H9 (cell line): Measurements from ENCODE around the gene UQCRC1. TPM values are rescaled to one million over a fixed set of nuclear protein-coding genes. Genes with fewer than 3 reads are reported as not detected.
A peak's percentile ranks its signal among the peaks of the same experiment; 100 is the strongest.

Experiments used
- DNase-seq: peaks from one replicate; pipeline ENCODE4 v3.0.0-alpha.2; 2017
- H2AFZ ChIP-seq: one replicate; pipeline ENCODE4 v1.6.1; 2013; ENCODE audit warnings: mild to moderate bottlenecking, low read length, control low read depth, moderate library complexity
- H2AK5ac ChIP-seq: 2 replicates; pipeline ENCODE4 v1.6.1; 2013; ENCODE audit warnings: low read length, control low read depth, mixed read lengths; ENCODE audit not compliant: insufficient read length
- H2BK120ac ChIP-seq: one replicate; pipeline ENCODE4 v1.6.1; 2013; ENCODE audit warnings: low read depth, mild to moderate bottlenecking, low read length, control low read depth, inconsistent platforms; ENCODE audit not compliant: poor library complexity, severe bottlenecking
- H2BK12ac ChIP-seq: 2 replicates; pipeline ENCODE4 v1.6.1; 2013; ENCODE audit warnings: low read length, control low read depth, mixed read lengths, low read depth; ENCODE audit not compliant: insufficient read length
- H2BK15ac ChIP-seq: 2 replicates; pipeline ENCODE4 v1.6.1; 2013; ENCODE audit warnings: low read depth, low read length, control low read depth
- H2BK20ac ChIP-seq: one replicate; pipeline ENCODE4 v1.6.1; 2013; ENCODE audit warnings: low read depth, mild to moderate bottlenecking, low read length, control low read depth, inconsistent platforms; ENCODE audit not compliant: poor library complexity, severe bottlenecking
- H2BK5ac ChIP-seq: 2 replicates; pipeline ENCODE4 v1.6.1; 2013; ENCODE audit warnings: low read length, control low read depth, mixed read lengths; ENCODE audit not compliant: insufficient read length
- H3K14ac ChIP-seq: 2 replicates; pipeline ENCODE4 v1.6.1; 2013; ENCODE audit warnings: low read length, control low read depth; ENCODE audit not compliant: insufficient read depth
- H3K18ac ChIP-seq: 2 replicates; pipeline ENCODE4 v1.6.1; 2013; ENCODE audit warnings: low read depth, mild to moderate bottlenecking, mixed read lengths, low read length, control low read depth; ENCODE audit not compliant: insufficient read length
- H3K23ac ChIP-seq: 2 replicates; pipeline ENCODE4 v1.6.1; 2013; ENCODE audit warnings: low read length, control low read depth, mixed read lengths, low read depth; ENCODE audit not compliant: insufficient read length
- H3K23me2 ChIP-seq: 2 replicates; pipeline ENCODE4 v1.6.1; 2013; ENCODE audit warnings: low read depth, mild to moderate bottlenecking, mixed read lengths, low read length, control low read depth; ENCODE audit not compliant: insufficient read length, poor library complexity, severe bottlenecking
- H3K27ac ChIP-seq: 2 replicates; pipeline ENCODE4 v1.5.1; 2013; ENCODE audit warnings: low read length, control low read depth, mixed read lengths, low read depth; ENCODE audit not compliant: insufficient read length
- H3K27me3 ChIP-seq: 2 replicates; pipeline ENCODE4 v1.6.1; 2013; ENCODE audit warnings: low read length, control low read depth, inconsistent platforms; ENCODE audit not compliant: insufficient read depth
- H3K4ac ChIP-seq: 2 replicates; pipeline ENCODE4 v1.6.1; 2013; ENCODE audit warnings: low read depth, mild to moderate bottlenecking, control low read depth, inconsistent platforms, low read length, moderate library complexity
- H3K4me1 ChIP-seq: 2 replicates; pipeline ENCODE4 v1.6.1; 2013; ENCODE audit warnings: low read length, control low read depth, inconsistent platforms; ENCODE audit not compliant: insufficient read depth
- H3K4me2 ChIP-seq: 2 replicates; pipeline ENCODE4 v1.6.1; 2013; ENCODE audit warnings: low read length, control low read depth, mixed read lengths; ENCODE audit not compliant: insufficient read length, insufficient read depth
- H3K56ac ChIP-seq: 2 replicates; pipeline ENCODE4 v1.6.1; 2013; ENCODE audit warnings: low read depth, mild to moderate bottlenecking, mixed read lengths, low read length, control low read depth; ENCODE audit not compliant: insufficient read length
- H3K79me1 ChIP-seq: 2 replicates; pipeline ENCODE4 v1.6.1; 2013; ENCODE audit warnings: low read depth, mild to moderate bottlenecking, moderate library complexity, low read length, control low read depth, inconsistent platforms; ENCODE audit not compliant: insufficient read depth, poor library complexity, severe bottlenecking
- H3K79me2 ChIP-seq: 2 replicates; pipeline ENCODE4 v1.6.1; 2013; ENCODE audit warnings: low read length, control low read depth, inconsistent platforms; ENCODE audit not compliant: insufficient read depth
- H3K9ac ChIP-seq: 2 replicates; pipeline ENCODE4 v1.6.1; 2013; ENCODE audit warnings: low read length, control low read depth, mixed read lengths; ENCODE audit not compliant: insufficient read length; ENCODE audit errors: extremely low read depth
- H3K9me3 ChIP-seq: one replicate; pipeline ENCODE4 v1.6.1; 2013; ENCODE audit warnings: low read depth, low read length, inconsistent platforms; ENCODE audit not compliant: control insufficient read depth
- H3T11ph ChIP-seq: one replicate; pipeline ENCODE4 v1.6.1; 2013; ENCODE audit warnings: mild to moderate bottlenecking, low read length, control low read depth, inconsistent platforms
- H4K20me1 ChIP-seq: one replicate; pipeline ENCODE4 v1.6.1; 2013; ENCODE audit not compliant: control insufficient read depth, insufficient read length, insufficient read depth
- H4K5ac ChIP-seq: 2 replicates; pipeline ENCODE4 v1.6.1; 2013; ENCODE audit warnings: low read depth, mild to moderate bottlenecking, mixed read lengths, low read length, control low read depth; ENCODE audit not compliant: insufficient read length
- H4K8ac ChIP-seq: replicated peaks from 2 replicates; pipeline ENCODE4 v1.6.1; 2013; ENCODE audit warnings: low read length, control low read depth, mixed read lengths, low read depth; ENCODE audit not compliant: insufficient read length
- H4K91ac ChIP-seq: 2 replicates; pipeline ENCODE4 v1.6.1; 2013; ENCODE audit warnings: low read depth, mild to moderate bottlenecking, moderate library complexity, mixed read lengths, low read length, control low read depth; ENCODE audit not compliant: insufficient read length
- H3K27ac Mint-ChIP-seq, 3 experiments: 2 replicates in 2 of 3; 3 replicates in 1 of 3; pipeline ENCODE4 v1.8.0; 2020 to 2021; ENCODE audit warnings: mixed read lengths in 3 of 3, mild to moderate bottlenecking in 1 of 3, moderate library complexity in 1 of 3
- H3K27me3 Mint-ChIP-seq: 2 replicates; pipeline ENCODE4 v1.8.0; 2021; ENCODE audit warnings: low read depth, mild to moderate bottlenecking, moderate library complexity, mixed read lengths
- H3K36me3 Mint-ChIP-seq, 3 experiments: 2 replicates in 2 of 3; 3 replicates in 1 of 3; pipeline ENCODE4 v1.8.0; 2020 to 2021; ENCODE audit warnings: low read depth in 3 of 3, mixed read lengths in 3 of 3; ENCODE audit not compliant: insufficient read depth in 1 of 3
- H3K4me1 Mint-ChIP-seq, 2 experiments: 2 replicates each; pipeline ENCODE4 v1.8.0; 2020; ENCODE audit warnings: mixed read lengths in 2 of 2
- H3K4me3 Mint-ChIP-seq, 2 experiments: 2 replicates in 1 of 2; 3 replicates in 1 of 2; pipeline ENCODE4 v1.8.0; 2020 to 2021; ENCODE audit warnings: mild to moderate bottlenecking in 2 of 2, mixed read lengths in 2 of 2, moderate library complexity in 1 of 2
- H3K9me3 Mint-ChIP-seq, 2 experiments: 2 replicates in 1 of 2; 3 replicates in 1 of 2; pipeline ENCODE4 v1.8.0; 2020; ENCODE audit warnings: mild to moderate bottlenecking in 2 of 2, mixed read lengths in 2 of 2, moderate library complexity in 1 of 2
- WGBS: extraction: QIAGEN DNeasy Blood & Tissue Kit; methylation state at CpG from one replicate; pipeline ENCODE4 v1.1.7; 2013; ENCODE audit warnings: missing lambda C conversion rate, low lambda C conversion rate, mixed read lengths; ENCODE audit not compliant: insufficient read length; ENCODE audit errors: extremely low coverage; 5-methylcytosine and 5-hydroxymethylcytosine counted together
- total RNA-seq: library from RNA; stranded (reverse); gene quantifications from 2 replicates; pipeline ENCODE4 v1.2.1, GENCODE V29; 2021
- TF ChIP-seq, protein P1 (sequence below): fragments of 200-600 bp; sonication (generic); conservative IDR thresholded peaks from 3 replicates; pipeline ENCODE4 v1.8.0; 2021; ENCODE audit warnings: antibody characterized with exemption, mild to moderate bottlenecking

UQCRC1 gene
- total RNA-seq, 1 experiment from 2014 or later = 285 TPM

GRCh38 chr3:48597408-48597800 lies 12.0 kb downstream of the UQCRC1 start:
- H4K5ac ChIP-seq = no peak overlapping the region
- no peak overlapping the region for H2AFZ ChIP-seq
- H4K91ac ChIP-seq = no peak overlapping the region
- H3K9me3 Mint-ChIP-seq = no peaks in the 10 kb centered on the region
- H3K27me3 ChIP-seq = no peaks in the 10 kb centered on the region
- no peak overlapping the region for H3K4me3 Mint-ChIP-seq
- H3K23ac ChIP-seq = no peak overlapping the region
- H3K9ac ChIP-seq = no peak overlapping the region
- peaks cover 4% of the 10 kb centered on the region; the same call in 1 of the 2 replicates for H3K27me3 Mint-ChIP-seq
- no peaks in the 10 kb centered on the region for H3K23me2 ChIP-seq
- no peak for DNase-seq
- no peak overlapping the region for H4K8ac ChIP-seq
- peaks cover 34 to 57% (median 35%) of the 10 kb centered on the region in 3 experiments for H3K36me3 Mint-ChIP-seq
- peak overlapping the region in 2 of 3 experiments; percentile 73 to 89; a peak in 4 of 7 replicates for H3K27ac Mint-ChIP-seq
- no peaks in the 10 kb centered on the region for H3K79me1 ChIP-seq
- no peak overlapping the region for H3K56ac ChIP-seq
- H3K4me1 Mint-ChIP-seq = peaks cover 12 to 21% of the 10 kb centered on the region in 2 experiments
- no peaks in the 10 kb centered on the region for H3K79me2 ChIP-seq
- no peak overlapping the region for H3T11ph ChIP-seq
- no peak overlapping the region for H2BK120ac ChIP-seq
- WGBS = no CpG with 5 or more reads among the region's 6 CpGs
- TF ChIP-seq, protein P1, sequence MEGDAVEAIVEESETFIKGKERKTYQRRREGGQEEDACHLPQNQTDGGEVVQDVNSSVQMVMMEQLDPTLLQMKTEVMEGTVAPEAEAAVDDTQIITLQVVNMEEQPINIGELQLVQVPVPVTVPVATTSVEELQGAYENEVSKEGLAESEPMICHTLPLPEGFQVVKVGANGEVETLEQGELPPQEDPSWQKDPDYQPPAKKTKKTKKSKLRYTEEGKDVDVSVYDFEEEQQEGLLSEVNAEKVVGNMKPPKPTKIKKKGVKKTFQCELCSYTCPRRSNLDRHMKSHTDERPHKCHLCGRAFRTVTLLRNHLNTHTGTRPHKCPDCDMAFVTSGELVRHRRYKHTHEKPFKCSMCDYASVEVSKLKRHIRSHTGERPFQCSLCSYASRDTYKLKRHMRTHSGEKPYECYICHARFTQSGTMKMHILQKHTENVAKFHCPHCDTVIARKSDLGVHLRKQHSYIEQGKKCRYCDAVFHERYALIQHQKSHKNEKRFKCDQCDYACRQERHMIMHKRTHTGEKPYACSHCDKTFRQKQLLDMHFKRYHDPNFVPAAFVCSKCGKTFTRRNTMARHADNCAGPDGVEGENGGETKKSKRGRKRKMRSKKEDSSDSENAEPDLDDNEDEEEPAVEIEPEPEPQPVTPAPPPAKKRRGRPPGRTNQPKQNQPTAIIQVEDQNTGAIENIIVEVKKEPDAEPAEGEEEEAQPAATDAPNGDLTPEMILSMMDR = no peak
- no peaks in the 10 kb centered on the region for H4K20me1 ChIP-seq
- H3K27ac ChIP-seq = no peak overlapping the region
- no peak overlapping the region for H2BK15ac ChIP-seq
- no peak overlapping the region for H3K4ac ChIP-seq
- H2BK20ac ChIP-seq = no peak overlapping the region
- H2AK5ac ChIP-seq = no peak overlapping the region
- H3K18ac ChIP-seq = no peak overlapping the region
- no peak overlapping the region for H3K14ac ChIP-seq
- H3K4me1 ChIP-seq = no peaks in the 10 kb centered on the region
- H3K9me3 ChIP-seq = no peaks in the 10 kb centered on the region
- H3K4me2 ChIP-seq = no peak overlapping the region
- H2BK5ac ChIP-seq = no peak overlapping the region
- H2BK12ac ChIP-seq = no peak overlapping the region
